ENCODE results near the gene L3MBTL4. TPM values are rescaled to one million over a fixed set of nuclear protein-coding genes. Genes with fewer than 3 reads are reported as not detected.

Gene L3MBTL4
- total and polyA plus RNA-seq, 9 of the 15 experiments (the other 6 are each of a cell fraction or from before 2014, with no cell fraction given), result not detected

- TF ChIP-seq SPI1 (IDR thresholded peaks at IDR 0.05; ENCODE audit: borderline replicate concordance, low read depth, low read length), result no peak
- TF ChIP-seq, protein P1, sequence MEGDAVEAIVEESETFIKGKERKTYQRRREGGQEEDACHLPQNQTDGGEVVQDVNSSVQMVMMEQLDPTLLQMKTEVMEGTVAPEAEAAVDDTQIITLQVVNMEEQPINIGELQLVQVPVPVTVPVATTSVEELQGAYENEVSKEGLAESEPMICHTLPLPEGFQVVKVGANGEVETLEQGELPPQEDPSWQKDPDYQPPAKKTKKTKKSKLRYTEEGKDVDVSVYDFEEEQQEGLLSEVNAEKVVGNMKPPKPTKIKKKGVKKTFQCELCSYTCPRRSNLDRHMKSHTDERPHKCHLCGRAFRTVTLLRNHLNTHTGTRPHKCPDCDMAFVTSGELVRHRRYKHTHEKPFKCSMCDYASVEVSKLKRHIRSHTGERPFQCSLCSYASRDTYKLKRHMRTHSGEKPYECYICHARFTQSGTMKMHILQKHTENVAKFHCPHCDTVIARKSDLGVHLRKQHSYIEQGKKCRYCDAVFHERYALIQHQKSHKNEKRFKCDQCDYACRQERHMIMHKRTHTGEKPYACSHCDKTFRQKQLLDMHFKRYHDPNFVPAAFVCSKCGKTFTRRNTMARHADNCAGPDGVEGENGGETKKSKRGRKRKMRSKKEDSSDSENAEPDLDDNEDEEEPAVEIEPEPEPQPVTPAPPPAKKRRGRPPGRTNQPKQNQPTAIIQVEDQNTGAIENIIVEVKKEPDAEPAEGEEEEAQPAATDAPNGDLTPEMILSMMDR (IDR thresholded peaks at IDR 0.05 in 2 of 3, conservative IDR thresholded peaks at IDR 0.05 in 1 of 3; ENCODE audit: insufficient read depth in 2 of 3, low read depth in 1 of 3, low read length in 3 of 3), result no peak
- no peak for TF ChIP-seq CEBPG (CRISPR knock-in tag; IDR thresholded peaks at IDR 0.05)
- no peak for TF ChIP-seq CEBPG (tag; conservative IDR thresholded peaks at IDR 0.05 in 1 of 2, IDR thresholded peaks at IDR 0.05 in 1 of 2)
- no peak for TF ChIP-seq ZNF282 (CRISPR knock-in tag; IDR thresholded peaks at IDR 0.05)
- TF ChIP-seq ZNF212 (CRISPR knock-in tag; IDR thresholded peaks at IDR 0.05), result no peak
- peak; percentile 67 for TF ChIP-seq MAFG (tag; conservative IDR thresholded peaks at IDR 0.05)
- TF ChIP-seq, protein P2, sequence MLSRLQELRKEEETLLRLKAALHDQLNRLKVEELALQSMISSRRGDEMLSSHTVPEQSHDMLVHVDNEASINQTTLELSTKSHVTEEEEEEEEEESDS (CRISPR knock-in tag; IDR thresholded peaks at IDR 0.05), result no peak
- TF ChIP-seq HIVEP1 (CRISPR knock-in tag; IDR thresholded peaks at IDR 0.05), result no peak
- TF ChIP-seq, protein P3, sequence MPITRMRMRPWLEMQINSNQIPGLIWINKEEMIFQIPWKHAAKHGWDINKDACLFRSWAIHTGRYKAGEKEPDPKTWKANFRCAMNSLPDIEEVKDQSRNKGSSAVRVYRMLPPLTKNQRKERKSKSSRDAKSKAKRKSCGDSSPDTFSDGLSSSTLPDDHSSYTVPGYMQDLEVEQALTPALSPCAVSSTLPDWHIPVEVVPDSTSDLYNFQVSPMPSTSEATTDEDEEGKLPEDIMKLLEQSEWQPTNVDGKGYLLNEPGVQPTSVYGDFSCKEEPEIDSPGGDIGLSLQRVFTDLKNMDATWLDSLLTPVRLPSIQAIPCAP (CRISPR knock-in tag; IDR thresholded peaks at IDR 0.05; ENCODE audit: borderline replicate concordance), result no peak
- TF ChIP-seq NFE2 (IDR thresholded peaks at IDR 0.05; ENCODE audit: low read depth), result no peak
- TF ChIP-seq C11orf30 (IDR thresholded peaks at IDR 0.05; ENCODE audit: low read depth), result peak; percentile 36
- TF ChIP-seq SUPT5H (IDR thresholded peaks at IDR 0.05), result no peak
- TF ChIP-seq, protein P4, sequence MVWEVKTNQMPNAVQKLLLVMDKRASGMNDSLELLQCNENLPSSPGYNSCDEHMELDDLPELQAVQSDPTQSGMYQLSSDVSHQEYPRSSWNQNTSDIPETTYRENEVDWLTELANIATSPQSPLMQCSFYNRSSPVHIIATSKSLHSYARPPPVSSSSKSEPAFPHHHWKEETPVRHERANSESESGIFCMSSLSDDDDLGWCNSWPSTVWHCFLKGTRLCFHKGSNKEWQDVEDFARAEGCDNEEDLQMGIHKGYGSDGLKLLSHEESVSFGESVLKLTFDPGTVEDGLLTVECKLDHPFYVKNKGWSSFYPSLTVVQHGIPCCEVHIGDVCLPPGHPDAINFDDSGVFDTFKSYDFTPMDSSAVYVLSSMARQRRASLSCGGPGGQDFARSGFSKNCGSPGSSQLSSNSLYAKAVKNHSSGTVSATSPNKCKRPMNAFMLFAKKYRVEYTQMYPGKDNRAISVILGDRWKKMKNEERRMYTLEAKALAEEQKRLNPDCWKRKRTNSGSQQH (CRISPR knock-in tag; IDR thresholded peaks at IDR 0.05), result no peak
- no peak for TF ChIP-seq AFF1 (IDR thresholded peaks at IDR 0.05; ENCODE audit: low read depth in 1 of 2, partially characterized antibody in 2 of 2)
- TF ChIP-seq SMARCC2 (IDR thresholded peaks at IDR 0.05; ENCODE audit: low read depth), result no peak
- TF ChIP-seq, protein P5, sequence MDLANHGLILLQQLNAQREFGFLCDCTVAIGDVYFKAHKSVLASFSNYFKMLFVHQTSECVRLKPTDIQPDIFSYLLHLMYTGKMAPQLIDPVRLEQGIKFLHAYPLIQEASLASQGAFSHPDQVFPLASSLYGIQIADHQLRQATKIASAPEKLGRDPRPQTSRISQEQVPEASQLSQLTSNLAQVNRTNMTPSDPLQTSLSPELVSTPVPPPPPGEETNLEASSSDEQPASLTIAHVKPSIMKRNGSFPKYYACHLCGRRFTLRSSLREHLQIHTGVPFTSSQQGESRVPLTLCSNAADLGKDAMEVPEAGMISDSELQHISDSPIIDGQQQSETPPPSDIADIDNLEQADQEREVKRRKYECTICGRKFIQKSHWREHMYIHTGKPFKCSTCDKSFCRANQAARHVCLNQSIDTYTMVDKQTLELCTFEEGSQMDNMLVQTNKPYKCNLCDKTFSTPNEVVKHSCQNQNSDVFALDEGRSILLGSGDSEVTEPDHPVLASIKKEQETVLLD (IDR thresholded peaks at IDR 0.05), result no peak
- no peak for TF ChIP-seq ZNF24 (IDR thresholded peaks at IDR 0.05)
Observed at GRCh38 chr18:6336239-6336638, 78.5 kb downstream of the L3MBTL4 start (continued).

Data from K562 (cell line).